ENCODE results near the gene USP47. TPM values are rescaled to one million over a fixed set of nuclear protein-coding genes. Genes with fewer than 3 reads are reported as not detected.

Gene USP47
- total and polyA plus RNA-seq, 2 of the 13 experiments (the other 11 are each of a cell fraction or from before 2014, with no cell fraction given), result 12.2 to 52.7 TPM

- Histone ChIP-seq H3K4me3 (replicated peaks in 1 of 3; ENCODE audit: insufficient read depth in 1 of 3, low read depth in 2 of 3, low read length in 3 of 3) (no peak overlapping the region), H3K9ac (ENCODE audit: insufficient read depth, low read depth, low read length) (no peak overlapping the region), H3K79me2 (ENCODE audit: insufficient read depth, low read length) (no peaks in the 10 kb centered on the region), H3K4me1 (ENCODE audit: insufficient read depth, low read length) (peaks cover 17% of the 10 kb centered on the region), H3K4me2 (ENCODE audit: low read depth, low read length) (no peak overlapping the region), H3K36me3 (replicated peaks in 1 of 2; ENCODE audit: control insufficient read depth in 1 of 2, insufficient read depth in 2 of 2, low read length in 2 of 2) (peaks cover 8 to 18% of the 10 kb centered on the region in 2 experiments), H2AFZ (ENCODE audit: low read length) (no peak overlapping the region), H3K27ac (ENCODE audit: extremely low read length, insufficient read depth, low read length) (no peak overlapping the region), H3K27me3 (ENCODE audit: control insufficient read depth in 1 of 2, insufficient read depth in 2 of 2, low read length in 2 of 2) (no peaks in the 10 kb centered on the region), H4K20me1 (ENCODE audit: insufficient read depth, low read length) (peaks cover 3% of the 10 kb centered on the region; the same call in 1 of the 2 replicates), H3K9me3 (ENCODE audit: low read length) (no peaks in the 10 kb centered on the region)
- in situ Hi-C loops (cut with HindIII; ENCODE audit: extremely low pct_ligation_motif_present, low pct_unique_long_range_greater_than_20kb) (no loop called here), intact Hi-C loops (cut with micrococcal nuclease; ENCODE audit: unreplicated experiment) (no loop called here)
- no peak for ATAC-seq
- FAIRE-seq, result no peak
- no peak for TF ChIP-seq ZFP62 (CRISPR knock-in tag; IDR thresholded peaks at IDR 0.05)
- POLR2A ChIA-PET, result no interaction called here
- no TSS peak for BruUV-seq (replicated peaks)
- DNase-seq (ENCODE audit: low spot score), result no peak
- CTCF ChIA-PET (ENCODE audit: low intra/inter-chr PET ratio, low total read pairs), result no interaction called here
- WGBS (ENCODE audit: low lambda C conversion rate), result 95% methylated on average over 2 of the region's 2 CpGs
These were observed 104.4 kb downstream of the USP47 start for GRCh38 chr11:11946180-11946579.

- DNase-seq (ENCODE audit: low spot score) (no peak), FAIRE-seq (no peak), ATAC-seq (no peak)
- H3K4me1 ChIP-seq (ENCODE audit: insufficient read depth, low read length), result peaks cover 17% of the 10 kb centered on the region
- no peak overlapping the region for H3K4me3 ChIP-seq (replicated peaks in 1 of 3; ENCODE audit: insufficient read depth in 1 of 3, low read depth in 2 of 3, low read length in 3 of 3)
- CTCF ChIA-PET (ENCODE audit: low intra/inter-chr PET ratio, low total read pairs), result no interaction called here
- no peak overlapping the region for H3K27ac ChIP-seq (ENCODE audit: extremely low read length, insufficient read depth, low read length)
- intact Hi-C loops (cut with micrococcal nuclease; ENCODE audit: unreplicated experiment), result no loop called here
- no TSS peak for BruUV-seq (replicated peaks)
- TF ChIP-seq HDAC1 (CRISPR knock-in tag; IDR thresholded peaks at IDR 0.05) (no peak), TP53 (CRISPR knock-in tag; conservative IDR thresholded peaks at IDR 0.05) (no peak), KDM4B (CRISPR knock-in tag; IDR thresholded peaks at IDR 0.05) (no peak), ZNF468 (CRISPR knock-in tag; IDR thresholded peaks at IDR 0.05) (no peak), AGO1 (IDR thresholded peaks at IDR 0.05; ENCODE audit: low read depth, low read length, poor library complexity, severe bottlenecking) (no peak), ZNF460 (CRISPR knock-in tag; IDR thresholded peaks at IDR 0.05; ENCODE audit: borderline replicate concordance) (no peak), ZNF143 (CRISPR knock-in tag; IDR thresholded peaks at IDR 0.05) (no peak), ATRX (CRISPR knock-in tag; IDR thresholded peaks at IDR 0.05; ENCODE audit: borderline replicate concordance) (no peak), NCOA5 (CRISPR knock-in tag; IDR thresholded peaks at IDR 0.05) (no peak), IKZF5 (CRISPR knock-in tag; IDR thresholded peaks at IDR 0.05) (no peak), RBM39 (IDR thresholded peaks at IDR 0.05; ENCODE audit: low read depth, low read length, poor library complexity, severe bottlenecking) (no peak), TARDBP (CRISPR knock-in tag; IDR thresholded peaks at IDR 0.05) (no peak), ZNF558 (CRISPR knock-in tag; IDR thresholded peaks at IDR 0.05; ENCODE audit: borderline replicate concordance) (no peak)
- no peak overlapping the region for H2AFZ ChIP-seq (ENCODE audit: low read length)
- H3K27me3 ChIP-seq (ENCODE audit: control insufficient read depth in 1 of 2, insufficient read depth in 2 of 2, low read length in 2 of 2), result no peaks in the 10 kb centered on the region
- no peaks in the 10 kb centered on the region for H3K9me3 ChIP-seq (ENCODE audit: low read length)
- no peak overlapping the region for H3K9ac ChIP-seq (ENCODE audit: insufficient read depth, low read depth, low read length)
- no peak overlapping the region for H3K4me2 ChIP-seq (ENCODE audit: low read depth, low read length)
- H4K20me1 ChIP-seq (ENCODE audit: insufficient read depth, low read length), result peaks cover 3% of the 10 kb centered on the region; the same call in 1 of the 2 replicates
- no peaks in the 10 kb centered on the region for H3K79me2 ChIP-seq (ENCODE audit: insufficient read depth, low read length)
- POLR2A ChIA-PET, result no interaction called here
- 95% methylated on average over 2 of the region's 2 CpGs for WGBS (ENCODE audit: low lambda C conversion rate)
- peaks cover 8 to 24% of the 10 kb centered on the region in 2 experiments for H3K36me3 ChIP-seq (replicated peaks in 1 of 2; ENCODE audit: control insufficient read depth in 1 of 2, insufficient read depth in 2 of 2, low read length in 2 of 2)
- in situ Hi-C loops (cut with HindIII; ENCODE audit: extremely low pct_ligation_motif_present, low pct_unique_long_range_greater_than_20kb), result no loop called here
These were observed 105.1 kb downstream of the USP47 start for GRCh38 chr11:11946878-11947277.
